Stimulated activated CD4-positive, alpha-beta T cell treated with anti-CD3 and anti-CD28 coated beads, Interleukin-15, amount 100 ng/mL, for 48 hours (primary cell): ENCODE measurements around the gene MORC3.
A peak's percentile ranks its signal among the peaks of the same experiment; 100 is the strongest.

Experiments used
- DNase-seq, 2 donors: peaks; one replicate each; pipeline ENCODE4 v3.0.0-alpha.2; 2020; ENCODE audit warnings: low read depth in 2 of 2

The MORC3 gene

DNA sequence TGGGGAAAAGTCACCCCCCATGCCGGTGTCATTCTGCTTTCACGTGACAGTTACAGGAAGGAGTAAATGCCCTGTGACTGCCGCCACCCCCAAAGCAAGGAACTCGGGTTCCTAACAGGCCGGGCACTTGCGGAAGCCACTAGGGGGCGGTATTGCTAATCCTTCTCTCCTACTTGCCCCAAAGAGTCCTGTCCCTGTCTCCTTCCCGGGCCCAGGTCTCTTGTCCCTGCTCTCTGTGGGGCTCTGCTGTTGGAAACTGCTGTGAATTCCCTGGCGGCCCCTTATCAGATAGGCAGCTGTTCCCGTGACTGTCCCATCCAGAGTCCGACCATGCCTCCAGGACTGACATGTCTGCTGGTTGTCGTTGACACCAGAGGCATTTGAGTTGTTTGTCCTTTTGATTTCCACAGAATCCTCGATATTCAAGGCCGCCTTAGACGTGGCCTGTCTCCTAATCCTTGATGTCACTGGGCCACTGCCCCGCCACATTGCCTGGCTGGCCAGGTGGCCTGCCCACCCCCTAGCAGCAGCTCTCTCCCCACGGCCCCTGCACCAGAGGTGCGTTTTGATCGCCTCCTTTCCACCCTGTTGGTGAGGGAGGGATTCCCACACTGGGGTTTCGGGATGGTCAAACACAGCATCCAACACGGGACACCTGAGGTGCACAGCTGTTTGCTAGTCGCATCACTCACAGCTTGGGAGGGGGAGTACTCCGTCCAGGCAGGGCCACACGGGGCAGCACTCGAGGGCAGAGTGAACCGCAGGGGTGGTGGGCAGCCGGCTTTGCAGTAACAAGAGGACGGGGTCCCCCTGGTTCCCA, 102.5 kb downstream of the MORC3 start:
- DNase-seq, result peak in 1 of 2 donors; percentile 9

GRCh38 chr21:36423771-36424433, 103.9 kb downstream of the MORC3 start:
- no peak for DNase-seq

DNA sequence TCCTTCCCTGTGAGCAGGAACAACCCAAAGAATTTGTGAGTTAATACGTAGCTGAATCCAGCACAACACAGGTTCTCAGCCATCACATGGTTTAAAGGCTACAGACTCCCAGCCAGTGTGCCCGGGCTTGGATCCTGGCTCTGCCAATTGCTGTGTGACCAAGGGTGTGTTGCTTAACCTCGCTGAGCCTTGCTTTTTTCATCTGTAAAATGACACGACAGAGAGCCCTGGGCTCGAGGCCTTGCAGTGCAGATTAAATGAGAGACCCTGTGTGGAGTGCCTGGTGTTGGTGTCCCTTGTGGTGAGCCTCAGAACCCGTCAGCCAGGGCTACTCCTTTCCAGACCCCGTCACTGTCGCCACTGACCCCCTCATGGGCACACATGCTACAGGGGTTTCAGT, 104.6 kb downstream of the MORC3 start:
- no peak for DNase-seq

DNA sequence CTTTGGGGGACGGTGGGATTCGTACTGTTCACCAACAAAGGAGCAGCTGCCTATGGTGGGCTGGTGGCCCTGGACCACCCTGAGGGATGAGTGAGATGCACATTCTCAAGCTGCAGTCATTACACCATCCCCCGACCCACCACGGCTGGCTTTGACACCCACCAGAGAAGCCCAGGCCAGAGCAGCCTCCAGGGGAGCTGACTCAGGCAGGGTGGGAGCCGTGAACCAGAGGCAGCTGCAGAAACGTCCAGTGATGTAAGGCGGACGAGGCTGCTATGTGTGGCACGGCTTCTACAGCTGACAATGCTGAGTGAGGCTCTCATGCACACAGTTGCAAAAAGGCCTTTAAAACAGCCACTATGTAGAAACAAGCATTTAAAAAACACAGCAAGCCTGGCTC, 105.3 kb downstream of the MORC3 start:
- no peak for DNase-seq
